Common myeloid progenitor, CD34-positive (primary cell): ENCODE results near the gene IFT52.

Source experiments
- CTCF ChIA-PET: fragments of 350-600 bp; sonication (Branson Sonifier 250); formaldehyde crosslinking; loops from one replicate; lab custom pipeline; 2021; ENCODE audit warnings: antibody characterized with exemption; lab: Charles Lee
- POLR2A ChIA-PET: fragments of 350-600 bp; sonication (Branson Sonifier 250); formaldehyde crosslinking; loops from one replicate; lab custom pipeline; 2021; ENCODE audit warnings: antibody characterized with exemption; lab: Charles Lee
- DNase-seq, 3 donors: peaks; one replicate each; pipeline versions ENCODE4 v3.0.0 to v3.0.0-alpha.2; 2013
- H3K27ac ChIP-seq, 2 experiments: 1 replicate in 1 of 2; 2 replicates in 1 of 2; pipeline ENCODE4 v1.7.0; 2013; ENCODE audit warnings: inconsistent platforms in 2 of 2, low read length in 2 of 2, mild to moderate bottlenecking in 2 of 2, low read depth in 1 of 2, moderate library complexity in 1 of 2; ENCODE audit not compliant: severe bottlenecking in 2 of 2, insufficient read depth in 1 of 2, poor library complexity in 1 of 2
- H3K27me3 ChIP-seq, 5 experiments: replicated peaks in 2 of 5; 1 replicate in 3 of 5; 2 replicates in 2 of 5; pipeline versions ENCODE4 v1.6.1 to v1.7.0; 2013; ENCODE audit warnings: low read length in 4 of 5, mild to moderate bottlenecking in 2 of 5, moderate library complexity in 2 of 5, inconsistent platforms in 1 of 5; ENCODE audit not compliant: insufficient read depth in 5 of 5, control insufficient read depth in 4 of 5
- H3K36me3 ChIP-seq, 4 experiments: 1 replicate in 2 of 4; 2 replicates in 2 of 4; pipeline versions ENCODE4 v1.6.1 to v1.7.0; 2013; ENCODE audit warnings: low read length in 3 of 4, control low read depth in 1 of 4, mild to moderate bottlenecking in 1 of 4; ENCODE audit not compliant: control insufficient read depth in 4 of 4, insufficient read depth in 4 of 4
- H3K4me1 ChIP-seq, 4 experiments: 1 replicate in 3 of 4; 2 replicates in 1 of 4; pipeline versions ENCODE4 v1.6.1 to v1.7.1; 2013; ENCODE audit warnings: low read length in 3 of 4, mild to moderate bottlenecking in 3 of 4, control low read depth in 1 of 4, inconsistent platforms in 1 of 4, moderate library complexity in 1 of 4; ENCODE audit not compliant: control insufficient read depth in 4 of 4, insufficient read depth in 4 of 4; ENCODE audit errors: control extremely low read depth in 1 of 4
- H3K4me3 ChIP-seq, 7 experiments: 1 replicate in 4 of 7; 2 replicates in 3 of 7; pipeline versions ENCODE4 v1.5.1 to v1.7.0; 2013; ENCODE audit warnings: mild to moderate bottlenecking in 7 of 7, low read length in 6 of 7, moderate library complexity in 6 of 7, inconsistent platforms in 2 of 7, low read depth in 2 of 7, control low read depth in 1 of 7; ENCODE audit not compliant: insufficient read depth in 4 of 7, control insufficient read depth in 1 of 7; ENCODE audit errors: extremely low read depth in 1 of 7
- H3K9me3 ChIP-seq, 5 experiments: 1 replicate in 4 of 5; 2 replicates in 1 of 5; pipeline versions ENCODE4 v1.6.1 to v1.7.1; 2013; ENCODE audit warnings: low read length in 4 of 5, mild to moderate bottlenecking in 2 of 5, inconsistent platforms in 1 of 5, low read depth in 1 of 5, moderate library complexity in 1 of 5; ENCODE audit not compliant: control insufficient read depth in 4 of 5, insufficient read depth in 2 of 5; ENCODE audit errors: control extremely low read depth in 1 of 5
- WGBS: methylation state at CpG from one replicate; pipeline ENCODE4 v1.1.5; 2013; ENCODE audit not compliant: insufficient coverage; 5-methylcytosine and 5-hydroxymethylcytosine counted together

Gene IFT52

GRCh38 chr20:43667341-43668132, 76.8 kb downstream of the IFT52 start:
- peak overlapping the region in 1 of 2 experiments; percentile 25 for H3K27ac ChIP-seq

GRCh38 chr20:43669332-43669731, 78.6 kb downstream of the IFT52 start:
- H3K4me1 ChIP-seq: peaks cover 0 to 21% (median 11%) of the 10 kb centered on the region in 4 experiments
- H3K27ac ChIP-seq: no peak overlapping the region
- H3K4me3 ChIP-seq: no peak overlapping the region
- ChIA-PET CTCF (interaction anchor here (1.4 kb wide), 1 partner anchor 220 kb away, joined by 3 read pairs; no protein-coding TSS in a partner anchor), POLR2A (no interaction called here)
- peaks cover 0 to 20% (median 2%) of the 10 kb centered on the region in 4 experiments for H3K36me3 ChIP-seq
- no peaks in the 10 kb centered on the region for H3K9me3 ChIP-seq
- 79% methylated on average over 2 of the region's 3 CpGs for WGBS
- peaks cover 0 to 30% (median 2%) of the 10 kb centered on the region in 5 experiments for H3K27me3 ChIP-seq
- DNase-seq: no peak

More at GRCh38 chr20:43667341-43668132, 76.8 kb downstream of the IFT52 start:
- peaks cover 0 to 11% (median 0%) of the 10 kb centered on the region in 4 experiments for H3K36me3 ChIP-seq
- ChIA-PET POLR2A (no interaction called here), CTCF (interaction anchor here (0.6 to 0.8 kb wide), 2 partner anchors 24 to 261 kb away, joined by 3 read pairs; no protein-coding TSS in a partner anchor)
- peak in 1 of 3 donors; percentile 32 for DNase-seq
- peaks cover 0 to 33% (median 2%) of the 10 kb centered on the region in 5 experiments for H3K27me3 ChIP-seq
- WGBS: 7% methylated on average over 17 of the region's 34 CpGs
- H3K4me1 ChIP-seq: peaks cover 0 to 21% (median 11%) of the 10 kb centered on the region in 4 experiments
- H3K4me3 ChIP-seq: peak overlapping the region in 5 of 7 experiments; percentile 8 to 75 (median 59)
- H3K9me3 ChIP-seq: no peaks in the 10 kb centered on the region

GRCh38 chr20:43670423-43670822, 79.7 kb downstream of the IFT52 start:
- no peak for DNase-seq
- Histone ChIP-seq H3K36me3 (peaks cover 0 to 20% (median 2%) of the 10 kb centered on the region in 4 experiments), H3K27me3 (peaks cover 0 to 19% (median 2%) of the 10 kb centered on the region in 5 experiments), H3K27ac (no peak overlapping the region), H3K9me3 (no peaks in the 10 kb centered on the region), H3K4me3 (no peak overlapping the region), H3K4me1 (peaks cover 0 to 21% (median 11%) of the 10 kb centered on the region in 4 experiments)
- 100% methylated on average over 1 of the region's 2 CpGs for WGBS
- ChIA-PET POLR2A (no interaction called here), CTCF (interaction anchor here (0.9 to 1.4 kb wide), 2 partner anchors 19 to 221 kb away, joined by 3 read pairs; no protein-coding TSS in a partner anchor)

GRCh38 chr20:43676368-43676767, 85.6 kb downstream of the IFT52 start:
- Histone ChIP-seq H3K9me3 (no peaks in the 10 kb centered on the region), H3K36me3 (peaks cover 0 to 29% (median 4%) of the 10 kb centered on the region in 4 experiments), H3K27ac (no peak overlapping the region), H3K4me3 (no peak overlapping the region), H3K4me1 (no peaks in the 10 kb centered on the region), H3K27me3 (no peaks in the 10 kb centered on the region)
- WGBS: 96% methylated on average over 4 of the region's 5 CpGs
- ChIA-PET CTCF (no interaction called here), POLR2A (no interaction called here)
- DNase-seq: no peak

GRCh38 chr20:43680981-43681380, 90.2 kb downstream of the IFT52 start:
- ChIA-PET POLR2A (no interaction called here), CTCF (interaction anchor here (1.0 kb wide), 1 partner anchor 11 kb away, joined by 3 read pairs; no protein-coding TSS in a partner anchor)
- no peak for DNase-seq
- no peak overlapping the region for H3K27ac ChIP-seq
- H3K27me3 ChIP-seq: no peaks in the 10 kb centered on the region
- 100% methylated on average over 4 of the region's 7 CpGs for WGBS
- no peak overlapping the region for H3K4me3 ChIP-seq
- peaks cover 0 to 31% (median 4%) of the 10 kb centered on the region in 4 experiments for H3K36me3 ChIP-seq
- H3K4me1 ChIP-seq: peaks cover 0 to 4% (median 0%) of the 10 kb centered on the region in 4 experiments
- H3K9me3 ChIP-seq: no peaks in the 10 kb centered on the region

- H3K27me3 ChIP-seq: no peaks in the 10 kb centered on the region
- peaks cover 0 to 4% (median 0%) of the 10 kb centered on the region in 4 experiments for H3K4me1 ChIP-seq
- H3K4me3 ChIP-seq: no peak overlapping the region
- H3K27ac ChIP-seq: peak overlapping the region in 1 of 2 experiments; percentile 43
- DNase-seq: peak in 2 of 3 donors; percentile 15 to 32
- peaks cover 0 to 33% (median 4%) of the 10 kb centered on the region in 4 experiments for H3K36me3 ChIP-seq
- CTCF ChIA-PET: interaction anchor here (1.0 kb wide), 1 partner anchor 10 kb away, joined by 3 read pairs; no protein-coding TSS in a partner anchor
- H3K9me3 ChIP-seq: no peaks in the 10 kb centered on the region
- WGBS: 89% methylated on average over 8 of the region's 8 CpGs
- POLR2A ChIA-PET: no interaction called here
Measured at GRCh38 chr20:43681468-43681942, 90.8 kb downstream of the IFT52 start.
